Measurements from ENCODE around the gene VWDE.
"Not testable (repeated sequence)": the region's sequence is repeated elsewhere in the genome, so short reads cannot be mapped to it uniquely, and the experiment has no call there.

VWDE gene

GRCh38 chr7:12403287-12404181 is at the start of gene VWDE:
TSS of gene VWDE (minus strand) at chr7:12403865. CDS start at chr7:12403716, 149 bp downstream.
- peak within 1 kb of the TSS; percentile 75 for H3K4me3 ChIP-seq (ENCODE audit: low read depth, low read length)
- in situ Hi-C loops (cut with HindIII; ENCODE audit: low sequenced_read_pairs) = no loop called here
- TF ChIP-seq CTCF (IDR thresholded peaks at IDR 0.05; ENCODE audit: low read depth, low read length, missing control alignments) = no peak

GRCh38 chr7:12453136-12453535 is 49.5 kb upstream of the VWDE start:
- DNase-seq (ENCODE audit: low read depth); H3K4me3 ChIP-seq (ENCODE audit: low read depth, low read length); in situ Hi-C loops (cut with HindIII; ENCODE audit: low sequenced_read_pairs): not testable (repeated sequence)

More at GRCh38 chr7:12403287-12404181, at the start of gene VWDE:
- DNase-seq (ENCODE audit: low read depth) = no peak

GRCh38 chr7:12450615-12451014 is 47.0 kb upstream of the VWDE start:
- in situ Hi-C loops (cut with HindIII; ENCODE audit: low sequenced_read_pairs) = no loop called here
- no peak for DNase-seq (ENCODE audit: low read depth)
- no peak overlapping the region for H3K4me3 ChIP-seq (ENCODE audit: low read depth, low read length)
- no peak for TF ChIP-seq CTCF (IDR thresholded peaks at IDR 0.05; ENCODE audit: low read depth, low read length, missing control alignments)

- TF ChIP-seq CTCF (IDR thresholded peaks at IDR 0.05; ENCODE audit: low read depth, low read length, missing control alignments) = no peak
- in situ Hi-C loops (cut with HindIII; ENCODE audit: low sequenced_read_pairs) = no loop called here
- DNase-seq (ENCODE audit: low read depth) = no peak
- H3K4me3 ChIP-seq (ENCODE audit: low read depth, low read length) = no peak overlapping the region
Observed at GRCh38 chr7:12444785-12445184, 41.1 kb upstream of the VWDE start.

GRCh38 chr7:12440229-12440628 is 36.6 kb upstream of the VWDE start:
- TF ChIP-seq CTCF (IDR thresholded peaks at IDR 0.05; ENCODE audit: low read depth, low read length, missing control alignments) = no peak
- no peak overlapping the region for H3K4me3 ChIP-seq (ENCODE audit: low read depth, low read length)
- in situ Hi-C loops (cut with HindIII; ENCODE audit: low sequenced_read_pairs) = no loop called here
- DNase-seq (ENCODE audit: low read depth) = no peak

GRCh38 chr7:12436896-12437535 is 33.4 kb upstream of the VWDE start:
- no peak for DNase-seq (ENCODE audit: low read depth)
- H3K4me3 ChIP-seq (ENCODE audit: low read depth, low read length) = no peak overlapping the region
- in situ Hi-C loops (cut with HindIII; ENCODE audit: low sequenced_read_pairs) = no loop called here
- peak; percentile 47 for TF ChIP-seq CTCF (IDR thresholded peaks at IDR 0.05; ENCODE audit: low read depth, low read length, missing control alignments)

- DNase-seq (ENCODE audit: low read depth) = no peak
- H3K4me3 ChIP-seq (ENCODE audit: low read depth, low read length) = no peak overlapping the region
- no peak for TF ChIP-seq CTCF (IDR thresholded peaks at IDR 0.05; ENCODE audit: low read depth, low read length, missing control alignments)
- in situ Hi-C loops (cut with HindIII; ENCODE audit: low sequenced_read_pairs) = no loop called here
Observed at GRCh38 chr7:12436126-12436525, 32.5 kb upstream of the VWDE start.

Measured in astrocyte of the cerebellum (primary cell).